Neutrophil (primary cell): Measurements from ENCODE around the gene TOR1A.
A peak's percentile ranks its signal among the peaks of the same experiment; 100 is the strongest.

Experiments used
- H3K27ac ChIP-seq: fragments of 200-600 bp; sonication (generic); 2 replicates; pipeline ENCODE4 v1.5.1; 2016; ENCODE audit warnings: mild to moderate bottlenecking, moderate library complexity
- H3K27me3 ChIP-seq: fragments of 200-600 bp; sonication (generic); 2 replicates; pipeline ENCODE4 v1.6.0; 2016; ENCODE audit warnings: mild to moderate bottlenecking
- H3K36me3 ChIP-seq: fragments of 200-600 bp; sonication (generic); 2 replicates; pipeline ENCODE4 v1.5.1; 2017
- H3K4me1 ChIP-seq, 2 experiments: fragments of 200-600 bp in 1 of 2; sonication (generic) in 1 of 2; 1 replicate in 1 of 2; 2 replicates in 1 of 2; pipeline versions ENCODE4 v1.5.1 to v1.6.1; 2013 to 2016; ENCODE audit warnings: low read depth in 1 of 2, low read length in 1 of 2, mild to moderate bottlenecking in 1 of 2, moderate library complexity in 1 of 2; ENCODE audit not compliant: control insufficient read depth in 1 of 2, insufficient read depth in 1 of 2
- H3K4me3 ChIP-seq, 2 experiments: fragments of 200-600 bp in 1 of 2; sonication (generic) in 1 of 2; 1 replicate in 1 of 2; 2 replicates in 1 of 2; pipeline ENCODE4 v1.5.1; 2013 to 2016; ENCODE audit warnings: low read depth in 1 of 2, low read length in 1 of 2, mild to moderate bottlenecking in 1 of 2, moderate library complexity in 1 of 2
- H3K9me3 ChIP-seq: fragments of 200-600 bp; sonication (generic); 2 replicates; pipeline ENCODE4 v1.5.1; 2016
- TF ChIP-seq, protein P1 (sequence below): fragments of 200-600 bp; sonication (generic); IDR thresholded peaks from 2 replicates; pipeline ENCODE4 v1.5.1; 2016; ENCODE audit warnings: antibody characterized with exemption

TOR1A gene

DNA sequence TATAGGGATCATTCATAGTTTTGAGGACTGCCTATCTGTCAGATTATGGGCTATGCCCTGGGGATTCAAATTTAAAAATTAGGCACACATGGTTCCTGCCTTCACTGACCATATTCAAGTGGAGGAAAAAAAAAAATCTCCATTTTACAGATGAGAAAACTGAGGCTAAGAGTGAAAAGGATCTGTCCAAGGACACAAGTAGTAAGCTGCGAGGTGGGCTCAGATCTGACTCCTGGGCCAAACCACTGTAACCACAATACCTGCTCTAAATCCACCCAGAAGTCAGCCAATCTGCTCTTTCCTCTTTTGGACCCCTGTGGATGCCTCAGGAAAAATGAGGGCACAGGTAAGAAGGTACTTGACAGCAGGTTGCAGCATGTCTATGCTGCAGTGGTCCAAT lies 2.8 kb upstream of the TOR1A start:
- Histone ChIP-seq H3K27ac (no peak overlapping the region), H3K36me3 (peaks cover 55% of the 10 kb centered on the region), H3K9me3 (no peaks in the 10 kb centered on the region), H3K27me3 (no peaks in the 10 kb centered on the region), H3K4me3 (no peak overlapping the region), H3K4me1 (peaks cover 15 to 23% of the 10 kb centered on the region in 2 experiments)
- TF ChIP-seq, protein P1, sequence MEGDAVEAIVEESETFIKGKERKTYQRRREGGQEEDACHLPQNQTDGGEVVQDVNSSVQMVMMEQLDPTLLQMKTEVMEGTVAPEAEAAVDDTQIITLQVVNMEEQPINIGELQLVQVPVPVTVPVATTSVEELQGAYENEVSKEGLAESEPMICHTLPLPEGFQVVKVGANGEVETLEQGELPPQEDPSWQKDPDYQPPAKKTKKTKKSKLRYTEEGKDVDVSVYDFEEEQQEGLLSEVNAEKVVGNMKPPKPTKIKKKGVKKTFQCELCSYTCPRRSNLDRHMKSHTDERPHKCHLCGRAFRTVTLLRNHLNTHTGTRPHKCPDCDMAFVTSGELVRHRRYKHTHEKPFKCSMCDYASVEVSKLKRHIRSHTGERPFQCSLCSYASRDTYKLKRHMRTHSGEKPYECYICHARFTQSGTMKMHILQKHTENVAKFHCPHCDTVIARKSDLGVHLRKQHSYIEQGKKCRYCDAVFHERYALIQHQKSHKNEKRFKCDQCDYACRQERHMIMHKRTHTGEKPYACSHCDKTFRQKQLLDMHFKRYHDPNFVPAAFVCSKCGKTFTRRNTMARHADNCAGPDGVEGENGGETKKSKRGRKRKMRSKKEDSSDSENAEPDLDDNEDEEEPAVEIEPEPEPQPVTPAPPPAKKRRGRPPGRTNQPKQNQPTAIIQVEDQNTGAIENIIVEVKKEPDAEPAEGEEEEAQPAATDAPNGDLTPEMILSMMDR: no peak

- TF ChIP-seq, protein P1: no peak
- no peak overlapping the region for H3K4me3 ChIP-seq
- H3K36me3 ChIP-seq: peaks cover 55% of the 10 kb centered on the region
- no peak overlapping the region for H3K27ac ChIP-seq
- no peaks in the 10 kb centered on the region for H3K9me3 ChIP-seq
- H3K27me3 ChIP-seq: no peaks in the 10 kb centered on the region
- peaks cover 16 to 25% of the 10 kb centered on the region in 2 experiments for H3K4me1 ChIP-seq
Measured at GRCh38 chr9:129826344-129826743, 2.4 kb upstream of the TOR1A start.

DNA sequence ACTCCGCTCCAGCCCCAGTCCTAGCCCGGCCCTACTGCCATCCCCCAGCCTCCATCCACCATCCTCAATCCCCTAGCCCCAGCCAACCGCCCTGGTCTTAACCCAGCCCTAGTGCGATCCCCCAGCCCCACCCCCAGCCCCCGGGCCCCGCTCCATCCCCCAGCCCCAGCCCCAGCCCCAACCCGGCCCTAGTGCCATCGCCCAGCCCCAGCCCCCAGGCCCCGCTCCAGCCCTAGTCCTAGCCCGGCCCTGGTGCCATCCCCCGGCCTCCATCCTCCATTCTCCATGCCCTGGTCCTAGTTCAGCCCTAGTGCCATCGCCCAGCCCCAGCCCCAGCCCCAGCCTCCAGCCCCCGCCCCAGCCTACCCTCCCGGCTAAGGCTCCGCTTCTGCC lies 398 bp downstream of the TOR1A start:
- peaks cover 51% of the 10 kb centered on the region for H3K36me3 ChIP-seq
- TF ChIP-seq, protein P1: no peak
- peak overlapping the region; percentile 86 for H3K27ac ChIP-seq

DNA sequence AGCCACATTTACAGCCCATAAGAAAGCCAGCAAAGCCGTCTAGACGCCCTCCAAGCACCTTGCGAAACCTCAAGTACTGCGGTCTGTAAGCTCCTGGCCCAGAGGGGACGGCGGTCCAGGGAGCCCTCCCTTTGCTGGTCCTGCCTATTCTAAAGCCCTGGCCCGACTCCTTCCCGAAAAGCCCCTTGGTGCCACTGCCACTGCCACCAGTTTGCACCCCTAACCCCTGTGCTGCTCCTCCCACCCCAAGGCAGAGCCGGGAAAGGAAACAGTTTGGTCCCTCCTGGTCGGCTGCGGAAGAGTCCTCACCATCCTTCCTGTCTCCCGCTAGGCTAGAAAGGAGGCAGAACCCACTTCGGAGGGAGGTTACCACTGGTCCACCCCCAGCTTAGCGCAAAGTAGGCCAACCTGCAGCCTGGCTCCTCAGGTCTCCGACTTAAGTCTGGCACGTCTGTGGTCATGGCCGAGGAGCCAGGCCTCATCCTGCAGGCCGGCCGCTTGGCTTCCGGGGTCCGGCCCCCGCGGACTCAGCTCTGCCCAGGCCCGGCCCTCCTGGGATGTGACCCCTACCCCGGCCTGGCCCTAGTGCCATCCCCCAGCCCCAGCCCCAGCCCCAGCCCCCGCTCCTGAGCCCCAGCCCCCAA lies 916 bp downstream of the TOR1A start:
- Histone ChIP-seq H3K4me3 (peak overlapping the region; percentile 78 to 86), H3K36me3 (peaks cover 52% of the 10 kb centered on the region)
- TF ChIP-seq, protein P1: no peak

More for the DNA sequence above, 398 bp downstream of the TOR1A start:
- H3K27me3 ChIP-seq: no peaks in the 10 kb centered on the region
- H3K9me3 ChIP-seq: no peaks in the 10 kb centered on the region
- peaks cover 22 to 41% of the 10 kb centered on the region in 2 experiments for H3K4me1 ChIP-seq
- peak overlapping the region; percentile 78 to 86 for H3K4me3 ChIP-seq

GRCh38 chr9:129816501-129817435 lies 7.2 kb downstream of the TOR1A start:
- TF ChIP-seq, protein P1: no peak
- H3K36me3 ChIP-seq: peaks cover 86% of the 10 kb centered on the region
- peak overlapping the region; percentile 90 for H3K27ac ChIP-seq
- no peaks in the 10 kb centered on the region for H3K27me3 ChIP-seq
- peak overlapping the region; percentile 22 to 29 for H3K4me3 ChIP-seq
- no peaks in the 10 kb centered on the region for H3K9me3 ChIP-seq
- peaks cover 43 to 54% of the 10 kb centered on the region in 2 experiments for H3K4me1 ChIP-seq

More for the DNA sequence above, 916 bp downstream of the TOR1A start:
- Histone ChIP-seq H3K4me1 (peaks cover 27 to 46% of the 10 kb centered on the region in 2 experiments), H3K27me3 (no peaks in the 10 kb centered on the region), H3K9me3 (no peaks in the 10 kb centered on the region), H3K27ac (peak overlapping the region; percentile 86)
